ENCODE results near the gene IGSF3. TPM values are rescaled to one million over a fixed set of nuclear protein-coding genes. Genes with fewer than 3 reads are reported as not detected.

Gene IGSF3
- total and polyA plus RNA-seq, 2 of the 13 experiments (the other 11 are each of a cell fraction or from before 2014, with no cell fraction given), result 0.11 to 0.16 TPM

GRCh38 chr1:116570358-116571214 is 96.9 kb downstream of the IGSF3 start, which contains the start of gene CD58 (continued):
- TF ChIP-seq RBM39 (IDR thresholded peaks at IDR 0.05; ENCODE audit: low read depth, low read length, poor library complexity, severe bottlenecking), result peak; percentile 28
- 0 out of 2 replicates have a peak, but pooled peaks have one; percentile 18 for TF ChIP-seq AHR (CRISPR knock-in tag; IDR thresholded peaks at IDR 0.05)
- no peak for TF ChIP-seq SIX1 (CRISPR knock-in tag; IDR thresholded peaks at IDR 0.05; ENCODE audit: borderline replicate concordance)
- 0 out of 2 replicates have a peak, but pooled peaks have one; percentile 26 for TF ChIP-seq SNAPC4 (CRISPR knock-in tag; IDR thresholded peaks at IDR 0.05)
- 0 out of 2 replicates have a peak, but pooled peaks have one; percentile 29 for TF ChIP-seq IRF9 (CRISPR knock-in tag; IDR thresholded peaks at IDR 0.05; ENCODE audit: borderline replicate concordance)
- peak; percentile 76; the same call in 1 of the 2 replicates for TF ChIP-seq ZNF414 (CRISPR knock-in tag; IDR thresholded peaks at IDR 0.05)
- TF ChIP-seq SSRP1 (CRISPR knock-in tag; IDR thresholded peaks at IDR 0.05), result no peak
- TF ChIP-seq TFAP4 (IDR thresholded peaks at IDR 0.05; ENCODE audit: borderline replicate concordance, low read depth), result peak; percentile 9; the same call in 1 of the 2 replicates
- TF ChIP-seq HNRNPLL (IDR thresholded peaks at IDR 0.05; ENCODE audit: low read depth, low read length, poor library complexity, severe bottlenecking), result peak; percentile 88
- TF ChIP-seq ZXDC (CRISPR knock-in tag; IDR thresholded peaks at IDR 0.05), result peak; percentile 73; the same call in 1 of the 2 replicates
